Neutrophil (primary cell): Measurements from ENCODE around the gene C16orf92.
A peak's percentile ranks its signal among the peaks of the same experiment; 100 is the strongest.

Experiments used
- H3K27ac ChIP-seq: fragments of 200-600 bp; sonication (generic); 2 replicates; pipeline ENCODE4 v1.5.1; 2016; ENCODE audit warnings: mild to moderate bottlenecking, moderate library complexity
- H3K27me3 ChIP-seq: fragments of 200-600 bp; sonication (generic); 2 replicates; pipeline ENCODE4 v1.6.0; 2016; ENCODE audit warnings: mild to moderate bottlenecking
- H3K36me3 ChIP-seq: fragments of 200-600 bp; sonication (generic); 2 replicates; pipeline ENCODE4 v1.5.1; 2017
- H3K4me1 ChIP-seq, 2 experiments: fragments of 200-600 bp in 1 of 2; sonication (generic) in 1 of 2; 1 replicate in 1 of 2; 2 replicates in 1 of 2; pipeline versions ENCODE4 v1.5.1 to v1.6.1; 2013 to 2016; ENCODE audit warnings: low read depth in 1 of 2, low read length in 1 of 2, mild to moderate bottlenecking in 1 of 2, moderate library complexity in 1 of 2; ENCODE audit not compliant: control insufficient read depth in 1 of 2, insufficient read depth in 1 of 2
- H3K4me3 ChIP-seq, 2 experiments: fragments of 200-600 bp in 1 of 2; sonication (generic) in 1 of 2; 1 replicate in 1 of 2; 2 replicates in 1 of 2; pipeline ENCODE4 v1.5.1; 2013 to 2016; ENCODE audit warnings: low read depth in 1 of 2, low read length in 1 of 2, mild to moderate bottlenecking in 1 of 2, moderate library complexity in 1 of 2
- H3K9me3 ChIP-seq: fragments of 200-600 bp; sonication (generic); 2 replicates; pipeline ENCODE4 v1.5.1; 2016
- TF ChIP-seq, protein P1 (sequence below): fragments of 200-600 bp; sonication (generic); IDR thresholded peaks from 2 replicates; pipeline ENCODE4 v1.5.1; 2016; ENCODE audit warnings: antibody characterized with exemption

C16orf92 gene

DNA sequence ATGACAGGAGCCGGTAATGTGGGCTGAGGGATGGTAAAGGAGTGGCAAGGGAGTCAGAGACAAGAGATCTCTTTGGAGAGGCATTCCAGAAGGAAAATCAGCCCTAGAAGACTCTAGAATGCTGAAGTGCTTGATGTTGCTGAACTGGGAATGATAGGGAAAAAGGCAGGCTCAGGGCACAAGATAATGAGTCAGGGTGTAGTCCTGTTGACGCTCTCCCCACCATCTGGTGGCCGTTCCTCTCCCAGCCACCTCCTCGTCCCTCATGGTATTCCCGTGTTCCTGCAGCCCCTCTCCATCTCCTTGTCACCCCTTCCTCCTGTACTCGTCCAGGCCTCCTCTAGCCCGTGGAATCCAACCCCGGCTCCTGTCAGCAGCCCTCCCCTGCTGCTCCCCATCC lies 31.5 kb downstream of the C16orf92 start:
- Histone ChIP-seq H3K27ac (no peak overlapping the region), H3K4me1 (peaks cover 10 to 16% of the 10 kb centered on the region in 2 experiments), H3K27me3 (no peaks in the 10 kb centered on the region), H3K36me3 (no peaks in the 10 kb centered on the region), H3K9me3 (no peaks in the 10 kb centered on the region), H3K4me3 (no peak overlapping the region)
- TF ChIP-seq, protein P1, sequence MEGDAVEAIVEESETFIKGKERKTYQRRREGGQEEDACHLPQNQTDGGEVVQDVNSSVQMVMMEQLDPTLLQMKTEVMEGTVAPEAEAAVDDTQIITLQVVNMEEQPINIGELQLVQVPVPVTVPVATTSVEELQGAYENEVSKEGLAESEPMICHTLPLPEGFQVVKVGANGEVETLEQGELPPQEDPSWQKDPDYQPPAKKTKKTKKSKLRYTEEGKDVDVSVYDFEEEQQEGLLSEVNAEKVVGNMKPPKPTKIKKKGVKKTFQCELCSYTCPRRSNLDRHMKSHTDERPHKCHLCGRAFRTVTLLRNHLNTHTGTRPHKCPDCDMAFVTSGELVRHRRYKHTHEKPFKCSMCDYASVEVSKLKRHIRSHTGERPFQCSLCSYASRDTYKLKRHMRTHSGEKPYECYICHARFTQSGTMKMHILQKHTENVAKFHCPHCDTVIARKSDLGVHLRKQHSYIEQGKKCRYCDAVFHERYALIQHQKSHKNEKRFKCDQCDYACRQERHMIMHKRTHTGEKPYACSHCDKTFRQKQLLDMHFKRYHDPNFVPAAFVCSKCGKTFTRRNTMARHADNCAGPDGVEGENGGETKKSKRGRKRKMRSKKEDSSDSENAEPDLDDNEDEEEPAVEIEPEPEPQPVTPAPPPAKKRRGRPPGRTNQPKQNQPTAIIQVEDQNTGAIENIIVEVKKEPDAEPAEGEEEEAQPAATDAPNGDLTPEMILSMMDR, result no peak

DNA sequence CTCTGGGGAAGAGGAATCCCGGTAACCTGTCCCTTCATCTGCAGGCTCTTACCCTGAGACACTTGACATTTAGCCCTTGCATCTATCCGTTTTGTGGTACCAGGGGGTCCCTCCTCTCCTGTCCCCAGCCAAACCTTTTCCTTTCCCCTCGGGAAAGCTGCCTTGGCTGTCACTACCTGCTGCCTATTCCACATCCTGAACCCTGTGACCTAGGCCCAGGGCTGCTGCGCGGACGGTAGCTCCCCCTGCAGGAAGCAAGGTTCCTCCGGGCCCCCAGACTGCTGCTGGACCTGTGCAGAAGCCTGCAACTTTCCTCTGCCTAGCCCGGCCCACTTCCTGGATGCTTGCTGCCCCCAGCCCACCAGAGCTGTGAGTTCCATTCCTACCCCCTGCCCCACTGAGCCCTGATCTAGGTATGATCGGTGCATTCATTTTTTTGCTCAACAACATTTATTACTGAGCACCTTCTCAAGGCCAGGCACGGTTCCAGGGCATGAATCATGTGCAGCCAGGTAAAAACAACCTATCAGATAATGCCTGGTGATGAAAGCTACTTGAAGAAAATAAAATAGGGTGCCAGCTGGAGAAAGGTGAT lies 32.1 kb downstream of the C16orf92 start:
- Histone ChIP-seq H3K36me3 (no peaks in the 10 kb centered on the region), H3K27me3 (no peaks in the 10 kb centered on the region), H3K4me3 (no peak overlapping the region), H3K9me3 (no peaks in the 10 kb centered on the region), H3K27ac (no peak overlapping the region), H3K4me1 (peaks cover 10 to 16% of the 10 kb centered on the region in 2 experiments)
- TF ChIP-seq, protein P1, result no peak

DNA sequence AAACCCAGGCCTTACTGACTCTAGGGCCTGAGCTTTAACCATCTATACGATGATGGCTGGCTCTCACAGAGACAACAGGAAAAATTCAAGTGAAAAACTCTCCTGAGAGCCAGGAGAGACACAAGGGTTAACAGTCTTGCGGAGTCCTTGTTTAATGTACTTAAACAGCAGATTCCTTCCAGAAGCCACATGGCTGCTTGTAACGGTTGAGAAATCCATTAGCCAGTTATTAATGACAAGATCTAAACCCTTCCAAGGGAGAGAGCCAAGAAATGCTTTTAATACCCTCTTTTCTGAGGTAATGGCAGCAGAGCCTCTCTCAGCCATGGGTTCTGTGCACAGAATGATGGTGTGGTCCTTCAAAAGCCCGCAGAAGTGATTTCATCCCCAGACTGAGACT lies 37.3 kb downstream of the C16orf92 start:
- H3K4me1 ChIP-seq, result peaks cover 23% of the 10 kb centered on the region in 2 experiments
- TF ChIP-seq, protein P1, result no peak
- H3K4me3 ChIP-seq, result no peak overlapping the region
- H3K27me3 ChIP-seq, result no peaks in the 10 kb centered on the region
- H3K36me3 ChIP-seq, result no peaks in the 10 kb centered on the region
- H3K27ac ChIP-seq, result no peak overlapping the region
- no peaks in the 10 kb centered on the region for H3K9me3 ChIP-seq

DNA sequence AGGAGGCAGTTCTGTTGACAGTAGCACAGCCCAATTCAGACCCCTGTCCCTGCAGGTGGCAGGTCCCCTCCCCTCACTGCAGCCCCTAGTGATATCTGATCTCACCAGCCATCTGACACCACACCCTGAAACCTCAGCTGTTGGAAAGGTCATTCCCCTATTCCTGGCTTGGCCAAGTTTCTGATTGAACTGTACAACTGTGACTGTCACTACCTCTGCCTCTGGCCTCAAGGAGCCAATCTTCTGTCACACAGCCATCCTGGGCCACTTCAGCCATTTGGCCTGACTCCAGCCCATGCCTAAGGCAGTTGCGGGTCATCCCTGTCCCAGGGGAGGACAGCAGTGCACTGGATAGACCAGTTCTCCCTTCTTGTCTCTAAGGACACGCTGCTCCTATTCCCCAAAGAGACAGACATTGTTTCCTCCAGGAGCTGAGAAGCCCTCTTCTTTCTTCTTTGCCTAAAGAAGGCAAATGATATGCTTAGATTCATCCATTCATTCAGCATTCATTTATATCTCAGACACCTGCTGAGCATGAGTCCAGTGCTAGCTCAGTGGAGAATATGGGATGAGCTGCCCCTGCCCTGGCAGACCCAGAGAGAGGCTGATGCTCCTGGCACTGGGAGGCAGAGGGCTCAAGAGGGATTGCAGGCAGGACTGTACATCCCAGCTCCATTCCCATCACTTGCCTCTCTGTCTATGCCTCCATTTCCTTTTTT lies 38.0 kb downstream of the C16orf92 start:
- Histone ChIP-seq H3K4me1 (peaks cover 23% of the 10 kb centered on the region in 2 experiments), H3K36me3 (no peaks in the 10 kb centered on the region), H3K9me3 (no peaks in the 10 kb centered on the region), H3K27me3 (no peaks in the 10 kb centered on the region), H3K27ac (no peak overlapping the region), H3K4me3 (no peak overlapping the region)
- TF ChIP-seq, protein P1, result no peak

DNA sequence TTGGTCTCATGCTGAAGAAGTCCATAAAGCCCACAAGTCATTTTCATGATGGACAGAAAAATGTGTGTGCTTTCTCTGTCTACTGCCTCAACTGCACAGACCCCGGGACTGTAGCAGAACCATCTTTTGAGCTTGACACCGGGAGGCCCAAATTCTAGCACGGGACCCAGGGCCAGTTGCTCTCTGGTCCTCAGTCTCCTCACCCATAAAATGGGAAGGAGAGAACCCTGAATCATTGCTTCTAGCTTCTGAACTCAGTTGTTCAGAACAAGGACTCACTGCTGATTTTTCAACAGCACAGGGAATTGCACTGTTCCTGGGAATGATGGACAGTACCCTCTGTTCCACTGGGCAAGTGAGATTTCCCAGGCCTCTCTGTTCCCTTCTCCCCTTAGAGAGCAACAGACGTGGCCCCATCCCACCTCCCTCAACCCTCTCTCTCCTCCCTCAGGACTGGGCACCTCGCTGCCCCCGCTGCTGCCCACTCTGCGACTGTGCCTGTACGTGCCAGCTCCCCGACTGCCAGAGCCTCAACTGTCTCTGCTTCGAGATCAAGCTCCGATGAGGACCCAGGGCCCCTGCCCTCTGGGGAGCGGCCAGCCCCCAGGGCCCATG lies 40.4 kb downstream of the C16orf92 start:
- H3K4me3 ChIP-seq, result peak overlapping the region; percentile 96 to 100
- H3K27me3 ChIP-seq, result no peaks in the 10 kb centered on the region

More for the DNA sequence above, 40.4 kb downstream of the C16orf92 start:
- H3K27ac ChIP-seq, result peak overlapping the region; percentile 99
- TF ChIP-seq, protein P1, result no peak
- H3K9me3 ChIP-seq, result no peaks in the 10 kb centered on the region
- peaks cover 38 to 46% of the 10 kb centered on the region in 2 experiments for H3K4me1 ChIP-seq
- peaks cover 15% of the 10 kb centered on the region for H3K36me3 ChIP-seq
